ENCODE data around the gene CKAP4.

Gene CKAP4

GRCh38 chr12:106192659-106193393 is 55.0 kb downstream of the CKAP4 start:
- peaks cover 0 to 5% of the 10 kb centered on the region in 2 donors for H3K27me3 ChIP-seq (ENCODE audit: control insufficient read depth in 1 of 2, insufficient read depth in 2 of 2, low read length in 2 of 2)
- H3K4me3 ChIP-seq (ENCODE audit: low read depth in 1 of 2, low read length in 2 of 2), result no peak overlapping the region
- H3K9me3 ChIP-seq (ENCODE audit: low read length), result no peaks in the 10 kb centered on the region
- H3K27ac ChIP-seq (ENCODE audit: low read depth, low read length), result no peak overlapping the region
- peaks cover 13% of the 10 kb centered on the region for H3K4me1 ChIP-seq (ENCODE audit: insufficient read depth, low read length)
- H3K36me3 ChIP-seq (ENCODE audit: insufficient read depth, low read length), result no peaks in the 10 kb centered on the region
- H3K9ac ChIP-seq (ENCODE audit: low read length), result no peak overlapping the region

- peaks cover 0 to 5% of the 10 kb centered on the region in 2 donors for H3K27me3 ChIP-seq (ENCODE audit: control insufficient read depth in 1 of 2, insufficient read depth in 2 of 2, low read length in 2 of 2)
- H3K4me1 ChIP-seq (ENCODE audit: insufficient read depth, low read length), result peaks cover 10% of the 10 kb centered on the region
- no peak overlapping the region for H3K27ac ChIP-seq (ENCODE audit: low read depth, low read length)
- H3K36me3 ChIP-seq (ENCODE audit: insufficient read depth, low read length), result no peaks in the 10 kb centered on the region
- no peaks in the 10 kb centered on the region for H3K9me3 ChIP-seq (ENCODE audit: low read length)
- H3K4me3 ChIP-seq (ENCODE audit: low read depth in 1 of 2, low read length in 2 of 2), result no peak overlapping the region
- H3K9ac ChIP-seq (ENCODE audit: low read length), result no peak overlapping the region
Observed at GRCh38 chr12:106190581-106190980, 57.2 kb downstream of the CKAP4 start.

GRCh38 chr12:106189341-106189740 is 58.5 kb downstream of the CKAP4 start:
- Histone ChIP-seq H3K36me3 (ENCODE audit: insufficient read depth, low read length) (no peaks in the 10 kb centered on the region), H3K27ac (ENCODE audit: low read depth, low read length) (no peak overlapping the region), H3K4me3 (ENCODE audit: low read depth in 1 of 2, low read length in 2 of 2) (no peak overlapping the region), H3K27me3 (ENCODE audit: control insufficient read depth in 1 of 2, insufficient read depth in 2 of 2, low read length in 2 of 2) (peaks cover 0 to 5% of the 10 kb centered on the region in 2 donors), H3K4me1 (ENCODE audit: insufficient read depth, low read length) (no peaks in the 10 kb centered on the region), H3K9ac (ENCODE audit: low read length) (no peak overlapping the region), H3K9me3 (ENCODE audit: low read length) (no peaks in the 10 kb centered on the region)

GRCh38 chr12:106188256-106188655 is 59.6 kb downstream of the CKAP4 start:
- H3K36me3 ChIP-seq (ENCODE audit: insufficient read depth, low read length), result no peaks in the 10 kb centered on the region
- no peak overlapping the region for H3K9ac ChIP-seq (ENCODE audit: low read length)
- no peak overlapping the region for H3K4me3 ChIP-seq (ENCODE audit: low read depth in 1 of 2, low read length in 2 of 2)
- peaks cover 0 to 5% of the 10 kb centered on the region in 2 donors for H3K27me3 ChIP-seq (ENCODE audit: control insufficient read depth in 1 of 2, insufficient read depth in 2 of 2, low read length in 2 of 2)
- no peaks in the 10 kb centered on the region for H3K4me1 ChIP-seq (ENCODE audit: insufficient read depth, low read length)
- H3K27ac ChIP-seq (ENCODE audit: low read depth, low read length), result no peak overlapping the region
- H3K9me3 ChIP-seq (ENCODE audit: low read length), result no peaks in the 10 kb centered on the region
